IPS-18a (cell line): Measurements from ENCODE around the gene SKI.

Experiments used
- H3K27ac ChIP-seq: one replicate; pipeline ENCODE4 v1.5.1; 2013; ENCODE audit warnings: low read length
- H3K27me3 ChIP-seq: one replicate; pipeline ENCODE4 v1.6.1; 2013; ENCODE audit warnings: mild to moderate bottlenecking, low read length; ENCODE audit not compliant: control insufficient read depth, insufficient read depth
- H3K36me3 ChIP-seq: one replicate; pipeline ENCODE4 v1.6.1; 2013; ENCODE audit warnings: low read depth, low read length; ENCODE audit not compliant: control insufficient read depth
- H3K4me1 ChIP-seq: one replicate; pipeline ENCODE4 v1.6.1; 2013; ENCODE audit warnings: low read depth, low read length; ENCODE audit not compliant: control insufficient read depth
- H3K4me3 ChIP-seq: one replicate; pipeline ENCODE4 v1.5.1; 2013; ENCODE audit warnings: low read length
- H3K9ac ChIP-seq: one replicate; pipeline ENCODE4 v1.6.1; 2013; ENCODE audit warnings: mild to moderate bottlenecking, low read length, moderate library complexity
- H3K9me3 ChIP-seq: one replicate; pipeline ENCODE4 v1.6.1; 2013; ENCODE audit warnings: low read depth, low read length; ENCODE audit not compliant: control insufficient read depth

SKI gene

DNA sequence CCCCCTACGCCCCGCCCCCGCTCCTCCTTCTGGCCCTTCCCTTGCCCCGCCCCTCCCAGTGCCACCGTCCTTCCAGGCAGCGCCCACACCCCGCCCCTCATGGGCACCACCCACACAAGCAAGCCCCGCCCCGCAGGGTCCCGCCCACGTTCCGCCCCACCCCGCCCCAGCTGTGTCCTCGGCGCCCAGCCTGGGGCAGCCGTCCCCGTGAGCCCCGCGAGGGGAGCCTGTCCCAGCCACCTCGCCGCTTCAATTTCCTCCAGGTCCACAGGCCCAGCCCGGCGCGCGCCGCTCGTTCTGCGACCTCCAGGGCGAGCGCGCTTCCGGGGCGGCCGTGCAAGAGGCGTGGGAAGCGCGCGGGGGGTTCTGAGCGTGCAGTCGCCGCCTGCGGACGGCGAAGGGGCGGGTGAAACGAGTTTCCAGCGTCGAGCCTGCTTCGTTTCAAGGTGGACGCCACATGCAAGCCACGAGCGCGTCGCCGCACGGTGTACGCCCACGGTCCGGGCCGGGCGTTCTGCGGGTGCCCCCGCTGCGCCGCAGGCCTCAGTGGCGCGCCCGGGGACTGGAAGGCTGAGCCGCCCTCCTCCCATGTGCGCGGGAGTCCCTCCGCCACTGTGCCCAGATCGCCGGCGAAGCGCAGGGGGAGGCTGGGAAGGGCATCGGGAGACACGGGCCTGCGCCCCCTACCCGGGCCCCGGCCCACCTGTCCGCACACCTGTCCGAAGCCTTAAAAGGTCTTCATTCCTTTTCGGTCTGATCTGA is 22.7 kb upstream of the SKI start:
- Histone ChIP-seq H3K27ac (no peak overlapping the region), H3K4me1 (peaks cover 8% of the 10 kb centered on the region), H3K27me3 (peaks cover 14% of the 10 kb centered on the region), H3K9me3 (no peaks in the 10 kb centered on the region), H3K36me3 (no peaks in the 10 kb centered on the region), H3K9ac (no peak overlapping the region), H3K4me3 (peak overlapping the region; percentile 56)

DNA sequence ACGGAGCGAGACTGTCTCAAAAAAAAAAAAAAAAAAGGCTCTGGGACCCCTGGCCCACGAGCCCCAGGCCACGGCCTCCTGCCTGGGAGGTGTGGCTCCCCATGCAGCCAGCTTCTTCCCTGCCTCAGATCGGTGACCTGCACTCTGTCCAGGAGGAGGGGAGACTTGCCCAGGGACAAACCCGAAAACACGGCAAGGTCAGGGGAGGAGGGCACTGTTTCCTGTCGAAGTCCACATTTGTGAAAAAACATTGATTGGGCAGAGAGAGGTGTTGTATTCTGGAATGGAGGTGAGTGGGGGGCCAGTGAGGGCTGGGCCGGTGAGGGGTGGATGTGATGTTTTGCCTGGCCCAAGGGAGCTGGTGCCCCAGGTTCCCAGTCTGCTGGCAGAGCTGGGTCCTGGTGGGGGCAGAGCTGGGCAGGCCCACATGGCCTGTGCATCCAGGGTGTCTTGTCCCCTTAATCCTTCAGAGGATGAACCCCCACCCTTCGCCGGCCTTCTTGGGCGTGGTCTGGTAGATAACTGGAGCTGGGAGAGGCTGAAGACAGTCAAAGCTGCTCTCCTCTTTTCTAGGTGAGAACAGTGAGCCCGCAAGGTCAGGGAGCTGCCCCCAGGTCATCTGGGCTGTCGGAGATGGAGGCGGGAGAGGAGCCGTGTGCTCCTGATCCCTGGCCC is 21.2 kb upstream of the SKI start:
- Histone ChIP-seq H3K9ac (no peak overlapping the region), H3K27ac (no peak overlapping the region), H3K36me3 (no peaks in the 10 kb centered on the region)

DNA sequence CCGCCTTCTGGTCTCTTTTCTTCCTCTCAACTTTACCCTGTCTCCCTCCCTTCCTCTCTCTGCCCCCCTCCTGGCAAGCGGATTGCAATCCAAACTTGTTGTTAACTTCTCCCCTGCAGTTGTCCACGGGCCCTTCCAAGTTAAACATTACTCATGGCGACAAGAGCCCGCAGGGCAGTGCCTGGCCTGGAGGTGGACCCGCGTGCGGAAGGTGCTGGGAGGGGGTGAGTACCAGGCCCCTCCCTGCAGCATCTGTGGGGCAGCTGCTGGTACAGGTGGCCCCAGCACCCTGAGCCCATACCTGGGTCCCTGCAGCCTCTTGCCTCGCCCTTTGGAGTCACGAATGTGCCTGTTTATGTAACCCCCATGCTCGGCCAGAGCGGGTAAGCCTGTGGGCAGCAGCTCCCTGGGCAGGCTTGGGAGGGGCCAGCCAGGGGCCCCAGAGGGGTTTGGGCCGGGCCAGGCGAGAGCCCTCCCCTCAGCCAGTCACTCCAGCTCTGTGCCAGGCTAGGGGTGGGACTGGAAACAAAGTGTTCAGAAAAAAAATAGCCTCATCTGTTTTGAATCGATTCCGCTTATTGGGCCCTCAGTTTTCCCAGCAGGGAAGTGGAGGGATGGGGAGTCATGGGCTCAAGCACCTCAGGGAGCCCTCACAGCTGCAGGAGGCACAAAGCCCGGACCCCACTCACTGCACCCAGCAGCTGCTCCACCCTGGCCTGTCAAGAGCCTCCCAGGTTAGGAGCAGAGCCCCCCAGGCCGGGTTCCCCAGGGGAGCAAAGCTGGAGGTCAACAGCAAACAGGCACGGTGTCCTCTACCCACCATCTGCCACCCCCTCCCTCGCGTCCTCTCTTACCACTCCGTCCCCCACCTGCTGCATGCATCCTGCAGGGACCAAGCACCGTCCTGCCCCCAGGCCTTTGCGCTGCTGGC is 19.5 kb upstream of the SKI start:
- Histone ChIP-seq H3K9me3 (no peaks in the 10 kb centered on the region), H3K4me1 (peaks cover 14% of the 10 kb centered on the region), H3K4me3 (no peak overlapping the region), H3K27ac (no peak overlapping the region), H3K9ac (no peak overlapping the region), H3K36me3 (no peaks in the 10 kb centered on the region), H3K27me3 (peaks cover 14% of the 10 kb centered on the region)

More for the DNA sequence above, 21.2 kb upstream of the SKI start:
- peaks cover 14% of the 10 kb centered on the region for H3K27me3 ChIP-seq
- peaks cover 8% of the 10 kb centered on the region for H3K4me1 ChIP-seq
- H3K4me3 ChIP-seq = no peak overlapping the region
- no peaks in the 10 kb centered on the region for H3K9me3 ChIP-seq

DNA sequence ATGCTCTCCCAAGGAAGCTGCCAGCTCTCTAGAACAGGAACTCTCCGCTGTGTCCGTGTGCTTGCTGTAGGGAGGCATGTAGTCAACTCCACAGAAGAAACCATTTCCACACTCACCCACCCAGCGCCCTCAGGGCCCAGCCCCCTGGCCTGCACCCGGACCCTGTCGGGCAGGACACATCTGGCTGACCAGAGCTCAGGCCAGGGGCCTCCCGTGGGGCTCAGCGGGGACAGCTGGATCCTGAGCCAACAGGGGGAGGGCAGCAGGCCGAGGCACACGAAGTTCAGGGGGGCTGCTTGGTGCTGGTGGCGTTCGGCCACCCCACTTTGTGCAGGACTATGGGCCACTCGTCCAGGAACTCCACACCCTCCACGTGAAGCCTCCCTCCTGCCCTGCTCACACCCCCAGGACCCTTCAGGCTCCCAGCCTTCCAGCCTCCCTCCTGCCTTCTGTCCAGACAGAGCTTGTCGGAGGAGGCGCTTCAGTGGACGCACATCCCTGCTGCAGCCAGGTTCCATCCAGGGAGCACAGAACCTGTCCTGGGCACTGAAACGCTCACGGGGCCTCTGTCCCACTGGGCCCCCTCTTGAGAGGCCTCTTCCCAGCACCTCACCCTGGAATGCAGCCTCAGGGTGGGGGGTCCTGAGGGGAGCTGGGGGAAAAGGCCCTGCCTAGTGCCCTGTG is 18.6 kb upstream of the SKI start:
- Histone ChIP-seq H3K27ac (no peak overlapping the region), H3K4me3 (no peak overlapping the region), H3K27me3 (peaks cover 14% of the 10 kb centered on the region), H3K9me3 (no peaks in the 10 kb centered on the region), H3K36me3 (no peaks in the 10 kb centered on the region), H3K9ac (no peak overlapping the region), H3K4me1 (peaks cover 11% of the 10 kb centered on the region)

DNA sequence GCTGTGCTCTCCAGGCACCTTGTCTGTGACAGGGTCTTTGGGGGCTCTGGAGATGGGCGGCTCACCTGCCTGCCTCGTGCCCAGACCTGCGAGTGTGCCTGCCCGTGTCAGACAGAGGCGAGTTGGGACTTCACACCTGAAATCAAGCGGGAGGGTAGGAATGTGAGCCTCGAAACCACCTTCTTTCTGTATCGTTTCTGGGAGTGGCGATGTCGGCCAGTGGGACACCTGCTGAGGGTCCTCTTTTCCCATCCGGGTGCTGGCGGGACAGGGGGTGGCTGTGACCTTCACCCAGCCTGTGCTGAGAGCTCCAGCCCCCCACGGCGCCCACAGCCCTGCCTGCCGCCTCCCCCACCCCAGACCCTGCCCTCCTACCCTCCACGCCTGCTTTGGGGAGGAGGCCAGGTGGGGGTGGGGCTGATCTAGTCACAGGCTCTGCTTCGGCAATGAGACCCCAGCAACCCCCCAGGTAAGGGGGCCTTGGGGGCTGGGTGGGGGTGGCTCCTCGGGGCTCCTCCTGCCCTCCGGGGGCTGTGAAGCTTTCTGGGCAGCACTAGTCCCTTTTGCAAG is 17.9 kb upstream of the SKI start:
- Histone ChIP-seq H3K36me3 (no peaks in the 10 kb centered on the region), H3K27me3 (peaks cover 14% of the 10 kb centered on the region), H3K4me3 (no peak overlapping the region), H3K27ac (no peak overlapping the region), H3K9ac (no peak overlapping the region), H3K4me1 (peaks cover 11% of the 10 kb centered on the region), H3K9me3 (no peaks in the 10 kb centered on the region)

DNA sequence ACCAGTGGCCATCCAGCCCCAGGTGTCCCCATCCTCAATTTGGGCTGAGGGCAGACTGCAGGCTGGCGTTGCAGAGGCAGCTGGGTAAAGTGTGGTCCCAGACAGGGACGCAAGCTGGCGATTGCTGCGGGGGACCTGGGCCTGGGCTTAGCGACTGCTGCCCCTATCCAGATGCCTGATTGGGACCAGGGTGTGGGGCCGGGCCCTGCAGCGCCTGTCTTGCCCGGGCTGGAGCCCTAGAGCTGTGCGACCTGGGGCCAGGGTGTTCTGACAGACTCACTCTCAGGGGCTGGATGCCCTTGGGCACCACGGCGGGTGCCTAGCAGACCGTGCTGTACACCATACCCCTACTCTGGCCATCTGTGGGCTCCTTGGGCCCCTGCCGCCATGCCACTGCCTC is 17.3 kb upstream of the SKI start:
- Histone ChIP-seq H3K36me3 (no peaks in the 10 kb centered on the region), H3K4me3 (no peak overlapping the region), H3K27ac (no peak overlapping the region), H3K27me3 (peaks cover 12% of the 10 kb centered on the region), H3K4me1 (peaks cover 11% of the 10 kb centered on the region), H3K9me3 (no peaks in the 10 kb centered on the region), H3K9ac (no peak overlapping the region)

DNA sequence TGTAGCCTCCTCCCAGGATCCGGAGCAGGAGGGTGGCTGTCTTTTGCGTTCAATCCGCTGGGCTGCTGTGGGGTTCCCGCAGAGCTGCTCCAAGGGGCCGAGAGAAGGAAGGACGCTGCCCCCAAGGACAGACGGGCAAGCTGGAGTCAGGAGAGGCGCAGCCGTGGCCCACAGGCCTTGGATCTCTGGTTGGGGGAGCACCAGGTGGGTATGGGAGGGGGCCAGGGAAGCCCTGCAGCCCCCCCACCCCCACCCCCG is 15.9 kb upstream of the SKI start:
- peaks cover 7% of the 10 kb centered on the region for H3K4me1 ChIP-seq
- H3K27ac ChIP-seq = peak overlapping the region; percentile 50
- H3K36me3 ChIP-seq = no peaks in the 10 kb centered on the region
- no peaks in the 10 kb centered on the region for H3K9me3 ChIP-seq
- H3K9ac ChIP-seq = peak overlapping the region; percentile 92
- H3K27me3 ChIP-seq = peaks cover under 1% of the 10 kb centered on the region
- no peak overlapping the region for H3K4me3 ChIP-seq

DNA sequence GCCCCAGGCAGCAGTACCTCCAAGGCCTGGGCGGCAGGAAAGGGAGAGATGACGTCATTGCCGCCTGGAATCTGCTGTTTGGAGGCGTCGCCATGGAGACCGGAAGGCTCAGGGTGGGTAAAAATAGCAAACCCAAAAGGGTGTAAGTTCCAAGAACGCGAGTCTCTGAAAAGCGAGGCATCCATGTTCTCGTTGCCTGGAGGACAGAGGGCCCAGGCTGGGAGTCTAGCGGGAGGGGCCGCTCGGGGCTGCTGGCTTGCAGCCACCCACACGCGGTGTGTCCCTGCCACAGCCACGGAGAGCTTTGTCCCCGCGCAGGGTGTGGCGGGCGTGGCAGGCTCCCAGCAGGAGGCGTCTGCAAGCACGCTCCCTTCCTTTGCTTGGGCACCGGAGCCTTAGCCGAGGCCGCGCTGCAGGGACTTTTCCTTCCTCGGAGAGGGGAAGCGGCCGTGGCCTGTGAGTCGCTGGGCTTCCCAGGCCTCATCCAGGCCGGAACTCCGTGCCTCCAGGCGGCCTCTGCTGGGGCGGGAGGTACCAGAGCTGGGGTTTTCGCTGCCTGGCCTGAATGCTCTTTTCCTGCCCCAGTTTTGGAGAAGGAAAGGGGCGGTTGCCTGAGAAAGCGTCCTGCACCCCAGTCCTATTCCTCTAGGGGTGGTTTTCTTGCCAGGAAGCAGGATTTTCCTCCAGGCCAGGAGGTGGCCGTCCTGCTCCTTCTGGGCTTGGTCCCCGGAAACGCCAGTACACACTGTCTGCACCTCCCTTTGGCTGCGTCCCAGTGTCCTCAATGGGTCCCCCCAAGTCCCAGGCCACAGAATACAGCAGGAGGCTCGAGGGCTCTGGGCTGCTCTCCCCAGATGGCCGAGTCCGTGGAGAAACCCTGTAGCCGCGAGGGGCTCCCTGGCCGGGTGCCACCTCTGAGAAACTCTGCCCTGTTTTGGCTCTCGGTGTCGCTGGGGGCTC is 15.3 kb upstream of the SKI start:
- Histone ChIP-seq H3K27me3 (no peaks in the 10 kb centered on the region), H3K27ac (peak overlapping the region; percentile 91), H3K4me1 (peaks cover 7% of the 10 kb centered on the region), H3K36me3 (no peaks in the 10 kb centered on the region), H3K9me3 (no peaks in the 10 kb centered on the region), H3K4me3 (peak overlapping the region; percentile 60), H3K9ac (peak overlapping the region; percentile 92)

DNA sequence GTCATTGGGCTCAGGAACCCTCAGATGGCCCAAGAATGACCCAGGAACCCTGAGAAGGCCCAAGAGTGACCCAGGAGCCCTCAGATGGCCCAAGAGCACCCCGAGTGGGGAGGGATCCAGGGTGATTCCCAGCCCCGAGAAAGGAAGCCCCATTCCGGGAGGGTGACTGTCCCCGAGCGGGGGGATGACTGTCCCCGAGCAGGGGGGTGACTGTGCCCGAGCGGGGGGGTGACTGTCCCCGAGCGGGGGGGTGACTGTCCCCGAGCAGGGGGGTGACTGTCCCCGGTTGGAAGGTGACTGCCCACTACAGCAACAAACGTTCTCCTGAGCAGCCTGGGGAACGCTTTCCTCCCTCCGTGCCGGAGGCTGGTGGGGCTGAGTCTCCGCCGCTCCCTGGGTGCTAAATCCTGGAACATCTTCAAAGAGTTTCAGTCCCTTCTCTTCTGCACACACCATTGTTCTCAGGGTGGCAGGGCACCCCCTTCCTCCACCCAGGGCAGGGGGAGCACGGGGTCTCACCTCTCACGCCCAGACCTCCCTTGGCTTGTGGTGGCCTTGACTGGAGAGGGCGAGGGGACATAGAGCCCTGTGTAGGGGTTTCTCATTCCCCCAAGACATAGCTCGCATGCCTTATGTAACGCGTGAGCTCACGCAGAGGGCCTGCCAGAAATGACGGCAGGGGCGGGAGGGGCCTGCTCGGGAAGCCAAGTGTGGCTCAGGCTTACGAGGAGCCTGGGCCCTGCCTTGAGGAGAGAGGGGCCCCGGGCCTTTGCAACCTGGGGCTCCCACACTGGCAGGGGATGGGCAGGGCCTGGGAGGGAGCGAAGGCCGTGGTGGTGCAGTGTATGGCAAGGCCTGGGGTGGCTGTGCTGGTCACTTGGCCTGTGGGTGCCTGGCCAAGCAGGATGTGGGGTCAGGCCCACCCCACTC is 14.3 kb upstream of the SKI start:
- H3K27me3 ChIP-seq = no peaks in the 10 kb centered on the region
- no peaks in the 10 kb centered on the region for H3K9me3 ChIP-seq
- no peak overlapping the region for H3K27ac ChIP-seq
- H3K9ac ChIP-seq = no peak overlapping the region
- H3K36me3 ChIP-seq = no peaks in the 10 kb centered on the region
- H3K4me1 ChIP-seq = peaks cover 7% of the 10 kb centered on the region
- no peak overlapping the region for H3K4me3 ChIP-seq
